PC-3 (cell line): ENCODE measurements around the gene ADGRL3.

ENCODE experiments used
- CTCF ChIP-seq: fragments of 300-600 bp; sonication (generic); conservative IDR thresholded peaks from 2 replicates; pipeline ENCODE4 v1.5.1; 2017; ENCODE audit warnings: antibody characterized with exemption, low read depth, mild to moderate bottlenecking, low read length
- EZH2 ChIP-seq: fragments of 300-600 bp; sonication (generic); IDR thresholded peaks from one replicate; pipeline ENCODE4 v1.6.1; 2017; ENCODE audit warnings: antibody characterized with exemption, mild to moderate bottlenecking, low read length; ENCODE audit not compliant: unreplicated experiment
- EZH2phosphoT487 ChIP-seq: fragments of 300-600 bp; sonication (generic); IDR thresholded peaks from 2 replicates; pipeline ENCODE4 v1.6.1; 2018; ENCODE audit warnings: mild to moderate bottlenecking, antibody characterized with exemption, low read length, borderline replicate concordance

DNA sequence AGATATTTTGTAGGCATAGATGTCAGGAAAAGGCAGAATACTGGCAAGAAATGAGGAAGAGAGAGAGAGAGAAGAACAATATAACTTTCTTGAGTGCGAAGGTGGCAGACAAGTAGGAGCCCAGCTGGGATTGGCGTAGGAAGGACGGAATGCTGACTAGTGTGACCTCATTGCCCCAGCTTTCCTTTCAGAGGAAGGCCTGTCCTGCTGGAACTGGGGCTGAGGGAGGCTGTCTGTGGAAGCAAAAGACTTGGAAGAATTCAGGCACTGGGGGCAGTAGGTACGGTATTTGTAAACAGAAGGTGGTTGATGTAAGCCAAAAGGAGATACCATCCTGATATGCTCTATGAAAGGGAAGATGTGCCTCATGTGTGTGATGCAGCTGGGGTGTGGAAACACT lies 818.4 kb downstream of the ADGRL3 start:
- no peak for TF ChIP-seq CTCF
- TF ChIP-seq EZH2 = no peak
- no peak for TF ChIP-seq EZH2phosphoT487
